Esophagus squamous epithelium (tissue), 4 donors: Measurements from ENCODE around the gene CELSR3.

Source experiments
- CTCF ChIP-seq, 6 experiments: fragments of 450-650 bp in 4 of 6; fragments of 200-600 bp in 2 of 6; sonication (generic) in 2 of 6; IDR thresholded peaks; one replicate each; pipeline ENCODE4 v1.5.1; 2016 to 2019; ENCODE audit warnings: antibody characterized with exemption in 6 of 6, mild to moderate bottlenecking in 4 of 6, moderate library complexity in 4 of 6
- POLR2A ChIP-seq, 4 donors: fragments of 450-650 bp; IDR thresholded peaks; one replicate each; pipeline ENCODE4 v1.6.1; 2017; ENCODE audit warnings: antibody characterized with exemption in 4 of 4, mild to moderate bottlenecking in 4 of 4, moderate library complexity in 3 of 4

GRCh38 chr3:48641396-48641795 is 21.3 kb downstream of the CELSR3 start:
- TF ChIP-seq CTCF (IDR thresholded peaks at IDR 0.05) (no peak), POLR2A (IDR thresholded peaks at IDR 0.05) (no peak)
